HepG2 (cell line): ENCODE data around the gene BCAM. TPM values are rescaled to one million over a fixed set of nuclear protein-coding genes. Genes with fewer than 3 reads are reported as not detected.

Experiments
- ELF1 ChIP-seq: sonication (generic); formaldehyde crosslinking; IDR thresholded peaks from 2 replicates; pipeline ENCODE4 v1.4.0; 2020; ENCODE audit warnings: missing genetic modification reagents
- ELF3 ChIP-seq: IDR thresholded peaks from 2 replicates; pipeline ENCODE4 v1.6.1; 2016; ENCODE audit warnings: missing genetic modification reagents, missing compliant biosample characterization
- ESRRA ChIP-seq: sonication (generic); formaldehyde crosslinking; IDR thresholded peaks from 2 replicates; pipeline ENCODE4 v1.5.1; 2020; ENCODE audit warnings: mild to moderate bottlenecking, low read depth, missing genetic modification reagents
- GATA4 ChIP-seq: sonication (generic); IDR thresholded peaks from 2 replicates; pipeline ENCODE4 v1.6.1; 2016; ENCODE audit warnings: antibody characterized with exemption, low read depth, borderline replicate concordance
- GATAD2A ChIP-seq: IDR thresholded peaks from 2 replicates; pipeline ENCODE4 v1.6.1; 2016
- HIVEP1 ChIP-seq: sonication (generic); formaldehyde crosslinking; IDR thresholded peaks from 2 replicates; pipeline ENCODE4 v1.4.0; 2020; ENCODE audit warnings: mild to moderate bottlenecking, missing genetic modification reagents
- IKZF5 ChIP-seq: IDR thresholded peaks from 2 replicates; pipeline ENCODE4 v1.6.1; 2018; ENCODE audit warnings: missing genetic modification reagents, mild to moderate bottlenecking, missing compliant biosample characterization
- ISL2 ChIP-seq: sonication (generic); formaldehyde crosslinking; IDR thresholded peaks from 2 replicates; pipeline ENCODE4 v1.5.0; 2020; ENCODE audit warnings: missing genetic modification reagents
- KAT7 ChIP-seq: IDR thresholded peaks from 2 replicates; pipeline ENCODE4 v1.6.1; 2018; ENCODE audit warnings: borderline replicate concordance, missing compliant biosample characterization
- KLF16 ChIP-seq, 2 experiments: sonication (generic) in 1 of 2; formaldehyde crosslinking in 1 of 2; IDR thresholded peaks; 2 replicates each; pipeline versions ENCODE4 v1.6.1 to v1.8.0; 2016 to 2023; ENCODE audit warnings: missing genetic modification reagents in 2 of 2, missing compliant biosample characterization in 1 of 2
- NFE2L2 ChIP-seq: fragments of 150-350 bp; IDR thresholded peaks from 2 replicates; pipeline ENCODE4 v1.6.1; 2014; ENCODE audit warnings: low read length
- NFRKB ChIP-seq: fragments of 450-650 bp; IDR thresholded peaks from 2 replicates; pipeline ENCODE4 v1.6.1; 2017
- NR2F1 ChIP-seq, 2 experiments: fragments of 450-650 bp in 1 of 2; formaldehyde crosslinking in 1 of 2; IDR thresholded peaks; 2 replicates each; pipeline versions ENCODE4 v1.5.0 to v1.6.1; 2016 to 2020; ENCODE audit warnings: mild to moderate bottlenecking in 1 of 2, missing compliant biosample characterization in 1 of 2, missing genetic modification reagents in 1 of 2, moderate library complexity in 1 of 2
- TBX2 ChIP-seq: sonication (generic); formaldehyde crosslinking; IDR thresholded peaks from 2 replicates; pipeline ENCODE4 v1.5.0; 2020; ENCODE audit warnings: missing genetic modification reagents, mild to moderate bottlenecking, borderline replicate concordance
- TEF ChIP-seq: sonication (generic); formaldehyde crosslinking; IDR thresholded peaks from 2 replicates; pipeline ENCODE4 v1.5.0; 2020; ENCODE audit warnings: missing genetic modification reagents
- ZBTB4 ChIP-seq: sonication (generic); formaldehyde crosslinking; IDR thresholded peaks from 2 replicates; pipeline ENCODE4 v1.4.0; 2020; ENCODE audit warnings: missing genetic modification reagents, mild to moderate bottlenecking, borderline replicate concordance
- ZNF280B ChIP-seq: sonication (generic); formaldehyde crosslinking; IDR thresholded peaks from 2 replicates; pipeline ENCODE4 v1.5.0; 2020; ENCODE audit warnings: missing genetic modification reagents, mild to moderate bottlenecking, borderline replicate concordance
- ZNF484 ChIP-seq: sonication (generic); formaldehyde crosslinking; IDR thresholded peaks from 2 replicates; pipeline ENCODE4 v1.5.1; 2020; ENCODE audit warnings: mild to moderate bottlenecking, low read depth, missing genetic modification reagents, borderline replicate concordance
- ZNF570 ChIP-seq: sonication (generic); formaldehyde crosslinking; IDR thresholded peaks from 2 replicates; pipeline ENCODE4 v1.4.0; 2020; ENCODE audit warnings: mild to moderate bottlenecking, missing genetic modification reagents, borderline replicate concordance
- polyA plus RNA-seq, 8 experiments: library from polyadenylated mRNA; depleted of rRNA in 3 of 8; stranded (reverse) in 7 of 8; unstranded in 1 of 8; fragments of >200 nt; fragmentation: Illumina TruSeq in 4 of 8; extraction: Trizol in 4 of 8; gene quantifications; 2 replicates each; pipeline versions ENCODE4 v1.2.1 to v1.2.3, GENCODE V29; 2011 to 2016; ENCODE audit warnings: low read depth in 4 of 8, missing spikeins in 1 of 8, mixed read lengths in 1 of 8; ENCODE audit not compliant: insufficient read depth in 1 of 8
- total RNA-seq, 5 experiments: library from RNA; depleted of rRNA; stranded (reverse); fragments of >200 nt; fragmentation: Illumina TruSeq; extraction: Trizol; gene quantifications; 2 replicates each; pipeline ENCODE4 v1.2.3, GENCODE V29; 2016; ENCODE audit warnings: low read depth in 1 of 5
- TF ChIP-seq, protein P1 (sequence below): sonication (generic); formaldehyde crosslinking; IDR thresholded peaks from 2 replicates; pipeline ENCODE4 v1.5.0; 2020; ENCODE audit warnings: mild to moderate bottlenecking, missing genetic modification reagents, moderate library complexity
- TF ChIP-seq, protein P2 (sequence below): sonication (generic); formaldehyde crosslinking; IDR thresholded peaks from 2 replicates; pipeline ENCODE4 v1.5.0; 2020; ENCODE audit warnings: missing genetic modification reagents

Gene BCAM
- total and polyA plus RNA-seq, 2 of the 13 experiments (the other 11 are each of a cell fraction or from before 2014, with no cell fraction given), result 51.2 to 62.7 TPM

- TF ChIP-seq IKZF5 (CRISPR knock-in tag) (peak; percentile 59; the same call in 1 of the 2 replicates), ESRRA (CRISPR knock-in tag) (peak; percentile 46; the same call in 1 of the 2 replicates), TEF (CRISPR knock-in tag) (no peak), ELF1 (CRISPR knock-in tag) (no peak), NFE2L2 (no peak), ZNF570 (no peak), KLF16 (CRISPR knock-in tag; IDR thresholded peaks at IDR 0.05) (no peak; a peak in 1 of 4 replicates), GATA4 (no peak), NR2F1 (CRISPR knock-in tag; IDR thresholded peaks at IDR 0.05) (peak in 1 of 2 experiments; percentile 49; a peak in 1 of 4 replicates), NFRKB (no peak), ELF3 (CRISPR knock-in tag) (no peak), ISL2 (CRISPR knock-in tag) (peak; percentile 31; the same call in 1 of the 2 replicates), KAT7 (peak; percentile 46; the same call in 1 of the 2 replicates), HIVEP1 (CRISPR knock-in tag) (peak; percentile 98), ZNF484 (CRISPR knock-in tag) (no peak), ZBTB4 (CRISPR knock-in tag) (peak; percentile 86; the same call in 1 of the 2 replicates), ZNF280B (no peak), TBX2 (peak; percentile 62), GATAD2A (CRISPR knock-in tag) (peak; percentile 93)
- TF ChIP-seq, protein P1, sequence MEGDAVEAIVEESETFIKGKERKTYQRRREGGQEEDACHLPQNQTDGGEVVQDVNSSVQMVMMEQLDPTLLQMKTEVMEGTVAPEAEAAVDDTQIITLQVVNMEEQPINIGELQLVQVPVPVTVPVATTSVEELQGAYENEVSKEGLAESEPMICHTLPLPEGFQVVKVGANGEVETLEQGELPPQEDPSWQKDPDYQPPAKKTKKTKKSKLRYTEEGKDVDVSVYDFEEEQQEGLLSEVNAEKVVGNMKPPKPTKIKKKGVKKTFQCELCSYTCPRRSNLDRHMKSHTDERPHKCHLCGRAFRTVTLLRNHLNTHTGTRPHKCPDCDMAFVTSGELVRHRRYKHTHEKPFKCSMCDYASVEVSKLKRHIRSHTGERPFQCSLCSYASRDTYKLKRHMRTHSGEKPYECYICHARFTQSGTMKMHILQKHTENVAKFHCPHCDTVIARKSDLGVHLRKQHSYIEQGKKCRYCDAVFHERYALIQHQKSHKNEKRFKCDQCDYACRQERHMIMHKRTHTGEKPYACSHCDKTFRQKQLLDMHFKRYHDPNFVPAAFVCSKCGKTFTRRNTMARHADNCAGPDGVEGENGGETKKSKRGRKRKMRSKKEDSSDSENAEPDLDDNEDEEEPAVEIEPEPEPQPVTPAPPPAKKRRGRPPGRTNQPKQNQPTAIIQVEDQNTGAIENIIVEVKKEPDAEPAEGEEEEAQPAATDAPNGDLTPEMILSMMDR, result peak; percentile 16; the same call in 1 of the 2 replicates
- TF ChIP-seq, protein P2, sequence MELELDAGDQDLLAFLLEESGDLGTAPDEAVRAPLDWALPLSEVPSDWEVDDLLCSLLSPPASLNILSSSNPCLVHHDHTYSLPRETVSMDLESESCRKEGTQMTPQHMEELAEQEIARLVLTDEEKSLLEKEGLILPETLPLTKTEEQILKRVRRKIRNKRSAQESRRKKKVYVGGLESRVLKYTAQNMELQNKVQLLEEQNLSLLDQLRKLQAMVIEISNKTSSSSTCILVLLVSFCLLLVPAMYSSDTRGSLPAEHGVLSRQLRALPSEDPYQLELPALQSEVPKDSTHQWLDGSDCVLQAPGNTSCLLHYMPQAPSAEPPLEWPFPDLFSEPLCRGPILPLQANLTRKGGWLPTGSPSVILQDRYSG (CRISPR knock-in tag), result no peak
Observed at GRCh38 chr19:44812142-44812718, 3.3 kb downstream of the BCAM start (continued).
